Epithelial cell of esophagus (primary cell): ENCODE data around the gene PNKD.

Experiments used
- DNase-seq: peaks from one replicate; pipeline ENCODE4 v3.0.0; 2010; ENCODE audit warnings: low read depth
- H3K4me3 ChIP-seq: 2 replicates; pipeline ENCODE4 v1.5.1; 2011; ENCODE audit warnings: mild to moderate bottlenecking, low read length, control low read depth
- CTCF ChIP-seq: IDR thresholded peaks from 2 replicates; pipeline ENCODE4 v1.5.1; 2011; ENCODE audit warnings: low read depth, mild to moderate bottlenecking, low read length, control low read depth, inconsistent platforms; ENCODE audit not compliant: insufficient read depth; ENCODE audit errors: missing control alignments

Gene PNKD

GRCh38 chr2:218255446-218255845, 14.9 kb upstream of the PNKD start:
- TF ChIP-seq CTCF, result no peak
- DNase-seq, result peak; percentile 39
- no peak overlapping the region for H3K4me3 ChIP-seq

GRCh38 chr2:218256612-218257350, 13.5 kb upstream of the PNKD start:
- DNase-seq, result no peak
- no peak for TF ChIP-seq CTCF
- H3K4me3 ChIP-seq, result no peak overlapping the region

- H3K4me3 ChIP-seq, result no peak overlapping the region
- DNase-seq, result peak; percentile 56
- peak; percentile 60 for TF ChIP-seq CTCF
Measured at GRCh38 chr2:218257390-218257981, 12.8 kb upstream of the PNKD start.

GRCh38 chr2:218259099-218259961, 11.0 kb upstream of the PNKD start:
- peak; percentile 68 for DNase-seq
- H3K4me3 ChIP-seq, result no peak overlapping the region

GRCh38 chr2:218260166-218260565, 10.2 kb upstream of the PNKD start:
- no peak overlapping the region for H3K4me3 ChIP-seq
- DNase-seq, result no peak
- TF ChIP-seq CTCF, result no peak

More at GRCh38 chr2:218259099-218259961, 11.0 kb upstream of the PNKD start:
- no peak for TF ChIP-seq CTCF

GRCh38 chr2:218260742-218261422, 9.4 kb upstream of the PNKD start, which contains the start of gene GPBAR1:
Gene GPBAR1 (plus strand): TSS chr2:218261015. CDS start chr2:218262725, 1,710 bp downstream.
- no peak for TF ChIP-seq CTCF
- DNase-seq, result no peak
- H3K4me3 ChIP-seq, result no peak within 1 kb of the TSS
